Measurements from ENCODE around the gene FOXJ3.

DNA sequence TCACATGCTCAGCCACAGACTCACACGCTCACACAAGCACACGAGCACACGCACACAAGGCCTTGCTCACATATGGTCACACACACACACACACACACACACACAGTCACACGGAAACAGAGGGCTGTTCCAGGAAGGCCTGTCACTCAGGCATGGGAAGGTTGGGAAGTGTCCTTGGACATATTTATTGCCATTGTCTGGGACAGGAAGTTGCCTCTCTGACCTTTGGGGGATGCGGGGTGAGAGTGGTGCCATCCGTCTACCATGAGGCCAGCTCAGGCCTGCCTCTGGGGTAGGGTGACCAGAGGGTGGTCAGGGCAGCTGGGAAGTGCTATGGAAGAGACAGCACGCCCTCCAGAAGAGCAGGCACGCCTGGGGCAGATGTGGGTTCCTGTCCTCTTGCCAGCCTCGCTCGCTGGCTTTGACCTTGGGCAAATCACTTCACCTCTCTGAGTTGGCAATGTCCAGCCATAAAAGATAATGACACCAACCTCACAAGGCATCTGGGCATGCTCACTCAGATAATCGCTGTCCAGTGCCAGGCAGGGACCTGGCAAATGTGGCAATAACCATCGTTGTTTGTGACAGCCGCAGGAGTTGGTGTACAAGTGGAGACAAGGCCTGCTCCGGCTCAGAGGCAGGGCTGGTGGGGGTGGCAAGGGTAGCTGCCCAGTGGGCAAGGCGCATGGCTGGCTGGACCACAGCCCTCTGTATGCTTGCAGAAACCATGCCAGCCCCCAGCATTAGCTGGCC, 162.5 kb downstream of the FOXJ3 start:
- TF ChIP-seq GLI4 (CRISPR knock-in tag; IDR thresholded peaks at IDR 0.05; ENCODE audit: borderline replicate concordance) = no peak
- TF ChIP-seq CHD4 (IDR thresholded peaks at IDR 0.05; ENCODE audit: borderline replicate concordance, low read length) = no peak
- TF ChIP-seq ZBTB3 (CRISPR knock-in tag; IDR thresholded peaks at IDR 0.05; ENCODE audit: borderline replicate concordance, low read depth) = no peak
- no peak for TF ChIP-seq BHLHE40 (IDR thresholded peaks at IDR 0.05; ENCODE audit: low read length)
- TF ChIP-seq FOXK2 (IDR thresholded peaks at IDR 0.05) = no peak
- no peak for TF ChIP-seq ZNF350 (CRISPR knock-in tag; IDR thresholded peaks at IDR 0.05; ENCODE audit: borderline replicate concordance, low read depth)
- TF ChIP-seq, protein P1, sequence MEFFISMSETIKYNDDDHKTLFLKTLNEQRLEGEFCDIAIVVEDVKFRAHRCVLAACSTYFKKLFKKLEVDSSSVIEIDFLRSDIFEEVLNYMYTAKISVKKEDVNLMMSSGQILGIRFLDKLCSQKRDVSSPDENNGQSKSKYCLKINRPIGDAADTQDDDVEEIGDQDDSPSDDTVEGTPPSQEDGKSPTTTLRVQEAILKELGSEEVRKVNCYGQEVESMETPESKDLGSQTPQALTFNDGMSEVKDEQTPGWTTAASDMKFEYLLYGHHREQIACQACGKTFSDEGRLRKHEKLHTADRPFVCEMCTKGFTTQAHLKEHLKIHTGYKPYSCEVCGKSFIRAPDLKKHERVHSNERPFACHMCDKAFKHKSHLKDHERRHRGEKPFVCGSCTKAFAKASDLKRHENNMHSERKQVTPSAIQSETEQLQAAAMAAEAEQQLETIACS (CRISPR knock-in tag; IDR thresholded peaks at IDR 0.05) = no peak
- TF ChIP-seq, protein P2, sequence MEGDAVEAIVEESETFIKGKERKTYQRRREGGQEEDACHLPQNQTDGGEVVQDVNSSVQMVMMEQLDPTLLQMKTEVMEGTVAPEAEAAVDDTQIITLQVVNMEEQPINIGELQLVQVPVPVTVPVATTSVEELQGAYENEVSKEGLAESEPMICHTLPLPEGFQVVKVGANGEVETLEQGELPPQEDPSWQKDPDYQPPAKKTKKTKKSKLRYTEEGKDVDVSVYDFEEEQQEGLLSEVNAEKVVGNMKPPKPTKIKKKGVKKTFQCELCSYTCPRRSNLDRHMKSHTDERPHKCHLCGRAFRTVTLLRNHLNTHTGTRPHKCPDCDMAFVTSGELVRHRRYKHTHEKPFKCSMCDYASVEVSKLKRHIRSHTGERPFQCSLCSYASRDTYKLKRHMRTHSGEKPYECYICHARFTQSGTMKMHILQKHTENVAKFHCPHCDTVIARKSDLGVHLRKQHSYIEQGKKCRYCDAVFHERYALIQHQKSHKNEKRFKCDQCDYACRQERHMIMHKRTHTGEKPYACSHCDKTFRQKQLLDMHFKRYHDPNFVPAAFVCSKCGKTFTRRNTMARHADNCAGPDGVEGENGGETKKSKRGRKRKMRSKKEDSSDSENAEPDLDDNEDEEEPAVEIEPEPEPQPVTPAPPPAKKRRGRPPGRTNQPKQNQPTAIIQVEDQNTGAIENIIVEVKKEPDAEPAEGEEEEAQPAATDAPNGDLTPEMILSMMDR (CRISPR knock-in tag; IDR thresholded peaks at IDR 0.05) = no peak
- TF ChIP-seq TRIM24 (CRISPR knock-in tag; IDR thresholded peaks at IDR 0.05) = no peak
- TF ChIP-seq ZHX1 (CRISPR knock-in tag; IDR thresholded peaks at IDR 0.05; ENCODE audit: low read depth) = no peak
